Ishikawa (cell line): Measurements from ENCODE around the gene IFIH1.

Experiments used
- CEBPB ChIP-seq: IDR thresholded peaks from 2 replicates; pipeline ENCODE4 v1.6.1; 2012
- EP300 ChIP-seq: IDR thresholded peaks from 2 replicates; pipeline ENCODE4 v1.6.1; 2012; ENCODE audit warnings: borderline replicate concordance
- REST ChIP-seq: IDR thresholded peaks from 2 replicates; pipeline ENCODE4 v1.6.1; 2012; ENCODE audit warnings: low read depth, mild to moderate bottlenecking
- TEAD4 ChIP-seq: IDR thresholded peaks from 2 replicates; pipeline ENCODE4 v1.6.1; 2012
- ZBTB7A ChIP-seq: IDR thresholded peaks from 2 replicates; pipeline ENCODE4 v1.6.1; 2012; ENCODE audit warnings: low read depth

- TF ChIP-seq TEAD4 (no peak), EP300 (no peak), CEBPB (no peak), ZBTB7A (no peak), REST (no peak)
Measured at GRCh38 chr2:162318328-162319180, at the start of gene IFIH1.
